DMS 273 treated with DMSO at 0.1 percent for 48 hours (cell line): Measurements from ENCODE around the gene FSD1.

Source experiments
- DNase-seq: peaks from one replicate; lab custom pipeline; 2025; lab: John Stamatoyannopoulos, UW

The FSD1 gene

DNA sequence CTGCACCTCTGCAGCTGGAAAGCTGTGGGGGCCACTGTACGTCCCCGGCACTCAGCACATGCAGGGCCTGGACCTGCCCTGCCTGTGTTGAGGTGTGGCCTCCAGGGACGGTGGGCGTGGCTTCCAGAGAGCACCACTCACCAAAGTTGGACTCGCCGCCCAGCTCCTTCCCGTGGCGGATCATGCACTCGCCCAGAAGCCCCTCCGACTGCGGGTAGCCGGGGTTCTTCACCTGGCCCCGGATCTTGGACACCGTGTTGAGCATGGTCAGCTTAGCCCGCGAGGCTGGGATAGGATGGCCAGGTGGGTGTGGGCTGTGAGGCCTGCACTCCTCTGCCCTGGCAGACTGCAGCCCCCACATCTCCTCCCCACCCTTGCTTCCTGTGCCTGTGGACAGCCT is 60.9 kb downstream of the FSD1 start:
- DNase-seq: no peak

DNA sequence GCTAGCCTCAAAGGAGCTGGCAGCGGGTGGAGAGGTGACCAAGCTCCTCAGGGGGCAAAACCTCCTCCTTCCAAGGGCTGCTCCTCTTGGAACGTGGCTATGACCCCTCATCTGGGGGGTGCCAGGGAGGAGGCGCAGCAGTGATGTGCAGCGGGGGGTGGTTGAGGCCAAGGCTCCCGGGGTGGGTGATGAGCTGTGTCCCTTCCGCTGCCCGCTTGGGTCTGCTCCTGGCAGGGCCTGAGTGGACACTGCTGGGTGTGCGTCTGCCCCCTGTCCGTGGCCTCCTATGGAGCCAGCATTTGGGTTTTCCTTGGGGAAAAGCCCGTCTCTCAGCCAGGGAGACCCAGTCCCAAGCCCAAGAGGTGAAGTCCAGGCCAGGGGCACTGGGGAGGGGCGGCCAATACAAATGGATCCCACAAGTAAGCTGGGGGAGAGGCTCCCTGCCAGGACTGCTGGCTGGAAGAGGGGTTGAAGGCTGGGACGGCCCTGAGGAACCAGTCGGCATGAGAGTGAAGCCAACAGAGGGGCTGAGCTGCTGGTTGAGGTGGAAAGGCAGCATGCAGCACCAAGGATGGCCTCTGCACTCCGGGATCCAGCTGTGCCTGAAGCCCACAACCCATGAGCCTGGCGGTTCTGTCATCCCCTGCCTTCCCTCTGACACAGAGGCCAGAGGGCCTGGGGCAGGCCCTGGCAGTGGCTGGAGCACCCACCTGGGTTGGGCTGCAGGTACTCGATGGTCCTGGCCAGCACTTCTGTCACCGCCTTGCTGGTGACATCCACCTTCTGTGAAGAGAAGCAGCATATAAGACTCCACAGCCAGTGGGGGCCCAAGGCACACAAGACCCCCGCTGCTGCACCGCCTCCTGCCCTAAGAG is 61.6 kb downstream of the FSD1 start:
- no peak for DNase-seq

DNA sequence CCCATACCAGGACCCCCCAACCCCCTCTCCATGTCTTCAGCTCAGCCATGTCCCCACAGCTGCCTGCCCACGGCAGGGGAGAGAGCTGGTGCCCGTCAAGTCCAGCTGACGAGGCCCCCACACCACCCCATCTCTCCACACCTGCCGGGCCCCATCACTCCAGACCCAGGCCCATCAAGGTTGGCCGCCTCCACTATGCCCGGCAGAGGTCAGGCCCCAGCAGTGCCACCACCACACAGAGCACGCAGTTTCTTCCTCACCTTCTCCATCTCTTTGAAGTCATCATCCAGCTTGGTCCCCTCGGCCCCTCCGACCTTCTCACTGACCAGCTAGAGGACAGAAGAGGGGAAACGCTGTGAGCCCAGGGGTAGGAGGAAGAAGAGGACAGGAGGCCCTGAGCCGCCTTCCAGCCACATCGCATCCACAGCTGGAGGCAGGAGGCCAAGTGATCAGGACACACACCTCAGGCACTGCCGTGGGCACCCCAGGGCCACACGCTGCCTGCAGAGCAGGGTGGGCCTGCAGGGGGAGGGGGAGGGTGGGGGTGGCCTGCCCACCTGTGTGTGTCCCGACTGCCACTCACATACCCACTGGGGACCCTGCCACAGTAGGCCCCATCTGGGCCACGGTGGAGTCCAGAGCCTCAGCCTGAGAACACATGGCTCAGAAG is 62.4 kb downstream of the FSD1 start:
- DNase-seq: no peak

DNA sequence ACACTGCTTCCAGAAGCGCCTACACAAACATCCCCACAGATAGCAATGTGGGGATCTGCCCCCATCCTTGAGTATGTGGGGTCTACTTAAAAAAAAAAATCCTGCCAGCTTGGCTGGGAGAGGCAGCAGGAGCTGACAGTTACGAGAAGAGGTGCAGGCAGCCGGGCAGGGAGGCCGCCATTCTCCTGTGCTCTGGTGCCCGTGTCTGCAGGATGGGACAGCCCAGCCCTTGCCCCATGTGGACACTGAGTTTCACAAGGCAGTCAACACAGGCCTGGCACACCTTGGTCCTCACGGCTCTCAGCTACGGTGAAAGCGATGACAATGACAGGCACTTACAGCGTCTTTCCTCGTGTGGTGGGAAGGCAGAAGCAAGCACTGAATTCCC is 62.9 kb downstream of the FSD1 start:
- no peak for DNase-seq

DNA sequence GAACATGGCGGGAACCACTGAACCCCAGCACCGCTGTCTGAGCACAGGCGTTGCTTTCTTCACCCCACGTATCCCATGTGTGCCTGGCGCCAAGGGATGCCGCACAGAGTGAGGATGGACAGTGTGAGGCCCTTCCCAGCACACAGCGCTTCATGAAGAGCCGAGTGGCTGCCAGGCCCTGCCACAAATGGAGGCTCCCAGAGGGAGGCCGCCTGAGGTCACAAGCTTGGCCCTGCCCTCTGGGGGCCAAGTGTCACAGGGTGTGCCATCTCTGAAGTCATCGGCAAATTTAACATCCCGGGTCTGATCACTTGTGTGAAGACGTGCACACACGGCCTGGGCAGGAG is 63.4 kb downstream of the FSD1 start:
- DNase-seq: no peak

DNA sequence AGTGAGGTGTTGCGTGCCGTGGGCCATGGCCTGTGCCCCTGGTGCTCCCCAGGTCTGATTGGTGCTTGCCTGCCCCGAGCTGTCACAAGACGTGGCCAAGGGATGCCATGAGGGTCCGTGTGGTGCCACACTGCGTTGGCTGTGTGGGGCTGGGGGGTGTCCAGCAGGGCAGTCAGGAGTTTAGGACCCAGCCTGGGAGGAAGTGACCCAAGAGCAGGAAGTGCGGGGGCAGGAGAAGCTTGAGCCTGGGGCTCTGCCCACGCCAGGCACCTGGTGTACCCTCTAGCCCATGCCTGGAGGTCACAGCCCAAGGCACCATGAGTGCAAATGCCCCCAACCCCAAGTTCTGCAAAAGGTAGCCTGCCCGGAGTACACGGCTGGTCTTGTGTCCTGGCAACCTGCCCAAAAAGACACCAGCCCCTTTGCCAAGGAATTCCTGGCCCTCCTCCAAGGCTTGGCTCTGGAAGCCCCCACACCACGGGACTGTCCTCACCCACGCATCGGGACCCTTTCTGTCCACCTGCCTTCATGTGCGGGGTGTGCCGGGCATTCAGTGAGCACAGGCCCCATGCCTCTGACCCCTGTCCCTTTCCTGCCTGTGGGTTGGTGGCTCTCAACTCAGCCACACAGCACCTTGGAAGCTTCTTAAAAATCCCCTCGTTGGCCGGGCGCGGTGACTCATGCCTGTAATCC is 63.9 kb downstream of the FSD1 start:
- no peak for DNase-seq

DNA sequence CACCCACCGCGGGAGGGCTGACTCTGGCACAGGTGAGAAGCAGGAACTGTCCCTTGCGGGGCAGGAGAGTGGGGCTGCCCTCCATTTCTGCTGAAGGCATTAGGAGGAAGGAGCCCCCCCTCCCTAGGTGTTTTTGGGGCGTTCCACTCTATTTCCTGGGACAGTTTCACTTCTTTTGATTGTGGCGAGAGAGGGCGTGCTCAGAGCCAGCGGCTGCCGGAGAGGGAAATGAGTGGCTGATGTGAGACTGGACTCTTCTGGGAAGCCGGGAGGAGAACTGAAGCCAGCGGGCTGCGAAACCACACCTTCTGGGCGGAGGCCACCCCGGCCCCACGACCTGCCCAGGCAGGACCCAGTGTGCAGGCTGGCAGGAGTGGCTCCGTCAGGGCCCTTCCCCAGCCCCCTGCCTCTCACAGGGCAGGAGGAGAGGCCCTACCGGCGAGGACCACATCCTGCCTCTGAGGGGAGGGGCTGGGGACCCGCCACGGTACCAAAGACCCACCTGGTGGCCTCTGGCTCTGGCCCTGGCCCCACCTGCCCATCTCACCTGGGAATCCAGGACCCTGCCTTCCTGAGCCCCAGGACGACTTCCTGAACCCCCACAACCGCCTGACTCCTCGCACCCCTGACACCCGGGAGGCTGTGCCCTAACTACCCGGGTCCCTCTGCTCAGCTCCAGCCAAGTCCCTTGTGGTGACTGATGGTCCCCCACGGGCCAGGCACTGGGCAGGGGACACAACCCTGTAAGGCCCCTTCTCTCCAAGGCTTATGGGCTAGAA is 64.9 kb downstream of the FSD1 start:
- no peak for DNase-seq

DNA sequence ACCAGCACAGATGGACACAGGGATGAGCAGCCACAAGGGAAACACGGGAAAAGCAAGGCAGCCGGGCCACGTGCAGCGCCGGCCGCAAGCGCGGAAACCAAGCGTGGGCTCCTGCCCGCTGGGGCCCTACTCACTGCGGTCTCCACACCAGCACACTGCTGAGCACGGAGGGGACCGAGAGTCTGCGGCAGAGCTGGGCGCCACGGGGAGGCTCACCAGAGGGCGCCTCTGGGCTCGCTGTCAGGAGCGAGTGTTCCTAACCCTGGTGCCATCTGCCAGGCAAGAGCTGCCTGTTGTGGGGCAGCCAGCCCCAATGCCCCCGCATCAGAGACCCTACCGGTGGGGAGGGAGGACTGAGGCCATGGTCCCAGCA is 65.5 kb downstream of the FSD1 start:
- DNase-seq: no peak

DNA sequence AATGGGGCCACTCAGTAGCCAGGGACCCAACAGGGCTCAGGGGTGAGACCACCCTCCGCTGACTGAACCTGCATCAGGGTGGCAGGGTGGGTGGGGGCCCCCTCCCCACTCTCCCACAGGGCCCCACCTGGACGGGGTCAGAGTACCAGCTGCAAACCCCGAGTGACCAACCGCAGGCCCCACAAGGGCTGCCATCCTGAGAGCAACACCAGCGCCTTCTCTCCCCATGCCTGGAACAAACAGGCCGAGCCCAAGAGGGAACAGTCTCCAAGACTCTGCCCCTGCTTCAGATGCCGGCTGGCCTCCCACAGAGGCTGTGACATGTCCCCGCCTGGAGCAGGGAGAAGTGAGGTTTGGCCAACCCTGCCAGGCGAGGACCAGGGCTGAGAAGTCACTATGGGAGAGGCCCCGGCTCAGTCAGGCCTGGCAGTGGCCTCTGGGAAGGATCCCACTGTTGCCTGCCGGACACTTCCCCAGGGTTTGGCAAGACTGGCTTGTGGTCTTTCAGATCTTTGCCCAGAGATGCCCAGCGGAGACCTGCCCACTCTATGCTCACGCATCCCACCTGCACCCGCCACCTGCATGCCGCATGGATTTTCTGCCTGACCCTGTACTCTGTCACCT is 66.1 kb downstream of the FSD1 start:
- no peak for DNase-seq

DNA sequence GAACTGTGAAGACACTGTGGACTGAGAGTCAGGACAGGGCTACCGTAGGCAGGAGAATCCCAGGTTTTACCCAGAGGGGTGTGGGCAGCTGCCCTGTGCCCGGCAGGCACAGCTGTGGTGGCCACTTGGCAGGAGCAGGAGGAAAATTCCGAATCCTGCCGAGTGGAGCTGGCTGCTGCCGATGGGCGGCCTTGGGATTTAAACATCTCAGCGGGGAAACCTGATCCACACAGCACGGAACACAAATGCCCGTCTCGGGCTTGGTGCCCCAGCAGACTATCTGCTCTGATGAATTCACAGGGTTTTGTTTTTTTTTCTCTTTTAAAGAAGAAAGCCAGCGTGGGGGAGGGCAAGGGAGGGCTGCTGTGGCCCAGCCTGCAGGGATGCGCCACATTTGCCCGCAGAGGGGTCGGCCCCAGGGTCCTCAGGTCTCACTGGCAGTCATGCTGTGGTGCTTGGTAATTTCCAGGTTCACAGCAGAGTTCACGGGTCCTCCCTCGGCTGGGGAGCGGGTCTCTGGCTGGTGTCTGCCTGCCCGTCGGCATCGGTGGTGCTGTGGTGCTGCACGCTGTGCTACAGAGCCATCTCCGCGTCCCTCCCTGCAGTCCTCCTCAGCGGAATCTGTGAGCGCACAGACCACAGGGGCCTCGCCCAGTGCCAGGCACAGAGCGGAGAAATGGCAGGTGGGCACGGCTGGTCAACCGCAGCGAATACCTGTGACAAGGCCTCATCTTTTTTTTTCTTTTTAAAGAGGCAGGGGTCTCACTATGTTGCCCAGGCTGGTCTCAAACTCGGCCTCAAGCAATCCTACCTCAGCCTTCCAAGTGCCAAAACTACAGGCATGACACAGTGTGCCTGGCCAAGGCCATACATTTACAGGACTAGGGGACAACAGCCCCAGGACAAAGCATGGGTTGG is 67.1 kb downstream of the FSD1 start:
- no peak for DNase-seq

DNA sequence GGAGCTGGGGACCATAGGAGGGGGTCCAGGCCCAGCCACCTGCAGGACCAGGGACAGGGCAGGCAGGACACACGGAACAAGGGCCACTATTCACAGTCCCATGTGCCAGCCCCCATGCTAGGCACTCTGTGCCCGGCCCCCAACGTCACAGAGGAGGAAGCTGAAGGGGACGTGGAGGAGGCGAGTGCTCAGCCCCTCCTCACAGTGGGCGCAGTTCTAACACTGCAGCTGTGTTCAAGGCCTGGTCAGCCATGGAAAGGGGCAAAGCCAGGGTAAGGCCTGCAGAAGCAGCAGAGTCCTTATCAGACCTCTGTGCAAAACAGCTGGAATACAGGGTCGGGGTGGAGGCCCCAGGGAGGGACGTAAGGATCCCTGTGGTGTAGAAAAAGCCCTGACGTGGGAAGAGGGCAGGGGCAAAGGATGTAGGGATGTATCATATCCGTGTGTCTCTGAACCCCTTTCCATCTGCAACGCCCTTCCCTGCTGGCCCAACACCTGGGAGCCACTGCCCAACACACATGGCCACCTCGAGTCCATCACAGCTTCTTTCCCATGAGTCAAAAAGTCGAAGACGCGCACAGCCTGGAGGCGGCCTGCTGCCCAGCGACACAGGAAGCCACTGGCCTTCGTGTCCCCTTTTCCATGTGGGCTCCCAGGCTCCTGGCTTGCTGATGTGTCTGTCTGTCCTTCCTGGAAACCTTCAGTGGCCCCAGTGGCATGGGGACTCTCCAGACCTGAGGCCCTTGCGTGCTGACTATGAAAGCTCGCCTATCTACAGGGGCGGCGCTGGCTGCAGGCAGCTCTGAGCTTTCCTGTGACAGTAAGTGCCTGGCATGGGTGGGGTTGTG is 68.0 kb downstream of the FSD1 start:
- no peak for DNase-seq

DNA sequence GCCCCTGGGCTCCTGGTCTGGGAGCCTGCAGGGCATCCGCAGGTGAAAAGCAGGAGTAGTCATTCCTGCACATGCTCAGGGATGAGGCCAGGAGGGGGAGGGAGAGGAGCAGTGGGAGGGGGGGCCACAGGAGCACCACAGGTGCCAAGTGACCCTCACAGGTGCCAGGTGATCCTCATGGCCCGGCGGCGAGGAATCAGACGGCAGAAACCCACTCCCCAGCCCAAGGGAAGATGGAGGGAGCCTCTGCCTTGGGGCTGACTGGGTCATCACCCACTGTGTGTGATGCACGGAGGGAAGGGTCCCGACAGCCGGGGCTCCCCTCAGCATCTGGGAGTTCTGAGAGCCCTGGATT is 68.6 kb downstream of the FSD1 start:
- DNase-seq: no peak
